HG03108 (cell line): ENCODE data around the gene CASP10.
A peak's percentile ranks its signal among the peaks of the same experiment; 100 is the strongest.
"Not testable (repeated sequence)": the region's sequence is repeated elsewhere in the genome, so short reads cannot be mapped to it uniquely, and the experiment has no call there.

Experiments used
- ATAC-seq: cut with Tn5 transposase; IDR thresholded peaks from one replicate; pipeline ENCODE4 v1.9.1; 2021; ENCODE audit warnings: moderate library complexity; ENCODE audit not compliant: unreplicated experiment

The CASP10 gene

DNA sequence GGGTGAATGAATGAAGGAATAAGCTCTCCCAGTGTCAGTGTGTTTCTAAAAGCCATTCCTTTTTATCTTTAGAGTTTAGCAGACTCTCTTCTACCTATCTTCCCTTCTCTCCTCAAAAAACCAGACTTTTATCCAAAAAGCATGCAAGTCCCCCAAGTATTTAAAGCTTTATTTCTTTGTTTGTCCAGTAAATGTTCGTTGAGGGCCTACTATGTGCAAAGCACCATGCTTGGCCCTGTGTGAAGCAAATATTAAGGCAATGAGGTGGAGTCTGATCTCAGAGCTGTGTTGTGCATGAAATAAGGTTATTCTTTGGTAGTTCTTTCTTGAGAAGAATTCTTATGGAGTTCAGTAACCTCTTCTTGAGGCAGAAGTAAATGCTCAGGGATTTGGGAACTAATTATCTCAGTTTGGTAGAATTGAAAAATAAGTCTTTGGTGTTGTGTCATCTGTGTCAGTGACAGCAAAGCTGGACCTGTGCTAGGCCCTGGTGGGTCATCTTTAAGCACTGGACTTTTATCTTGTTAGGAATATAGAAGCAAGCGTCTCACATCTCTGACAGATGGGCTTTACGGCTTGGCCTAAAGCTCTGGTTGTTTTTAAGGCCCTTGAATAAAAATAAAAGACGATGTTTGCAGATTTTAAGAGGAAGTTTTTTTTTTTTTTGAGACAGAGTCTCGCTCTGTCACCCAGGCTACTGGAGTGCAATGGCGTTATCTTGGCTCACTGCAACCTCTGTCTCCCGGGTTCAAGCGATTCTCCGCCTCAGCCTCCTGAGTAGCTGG, 28.1 kb upstream of the CASP10 start:
- no peak for ATAC-seq

DNA sequence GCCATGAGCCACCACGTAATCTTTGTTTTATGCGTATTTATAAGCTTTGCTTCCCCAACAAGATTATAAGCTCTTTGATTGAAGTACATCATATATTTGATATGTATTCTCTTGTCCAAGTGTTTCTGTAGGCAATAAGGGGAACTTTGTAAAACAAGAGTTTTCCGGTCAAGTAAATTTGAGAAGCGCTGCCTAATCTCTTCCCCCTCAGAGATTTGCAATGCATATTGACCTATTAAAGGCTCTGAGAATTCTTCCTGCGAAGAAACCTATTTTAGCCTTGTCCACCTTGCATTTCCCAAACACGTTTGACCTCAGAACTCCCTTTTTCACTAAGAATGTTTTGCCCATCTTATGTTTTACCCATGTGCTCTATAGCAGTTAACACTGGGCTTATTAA, 26.9 kb upstream of the CASP10 start:
- ATAC-seq, result no peak

DNA sequence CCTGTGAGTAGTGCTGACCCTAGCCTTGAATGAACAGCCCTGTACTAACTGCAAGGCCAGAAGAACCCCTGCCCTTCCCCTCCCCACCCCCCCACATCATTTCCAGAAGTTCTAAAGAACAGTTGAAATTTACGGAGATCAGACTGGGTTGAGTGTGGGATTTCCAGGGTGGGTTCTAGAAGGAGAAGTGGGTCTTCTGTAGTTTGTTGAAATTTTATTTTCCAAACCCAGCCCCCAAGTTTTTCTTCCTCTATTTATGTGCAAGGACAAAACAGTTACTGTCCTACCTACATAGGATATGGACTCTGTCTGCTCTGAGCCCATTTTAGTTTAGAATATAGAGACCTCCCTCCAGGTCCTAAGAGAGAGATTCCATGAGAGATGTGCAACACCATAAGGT, 26.3 kb upstream of the CASP10 start:
- ATAC-seq, result no peak

DNA sequence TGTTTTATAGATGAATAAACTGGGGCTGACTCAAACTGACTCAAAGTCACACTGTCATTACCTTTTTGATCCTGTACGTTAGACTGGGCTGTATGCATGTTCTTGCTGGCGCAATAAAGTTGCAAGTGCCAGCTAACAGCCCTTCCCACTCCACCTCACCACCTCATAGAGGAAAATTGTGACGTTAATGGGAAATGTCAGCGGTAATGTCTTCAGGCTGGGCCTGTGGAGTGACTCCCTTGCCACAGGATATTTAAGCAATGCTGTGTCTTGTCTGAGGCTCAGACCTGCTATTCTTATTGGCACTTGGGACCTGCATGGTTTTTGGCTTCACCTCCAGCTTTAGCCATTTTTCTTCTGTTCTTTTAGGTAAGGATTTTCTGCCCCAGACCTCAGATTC, 25.2 kb upstream of the CASP10 start:
- no peak for ATAC-seq

DNA sequence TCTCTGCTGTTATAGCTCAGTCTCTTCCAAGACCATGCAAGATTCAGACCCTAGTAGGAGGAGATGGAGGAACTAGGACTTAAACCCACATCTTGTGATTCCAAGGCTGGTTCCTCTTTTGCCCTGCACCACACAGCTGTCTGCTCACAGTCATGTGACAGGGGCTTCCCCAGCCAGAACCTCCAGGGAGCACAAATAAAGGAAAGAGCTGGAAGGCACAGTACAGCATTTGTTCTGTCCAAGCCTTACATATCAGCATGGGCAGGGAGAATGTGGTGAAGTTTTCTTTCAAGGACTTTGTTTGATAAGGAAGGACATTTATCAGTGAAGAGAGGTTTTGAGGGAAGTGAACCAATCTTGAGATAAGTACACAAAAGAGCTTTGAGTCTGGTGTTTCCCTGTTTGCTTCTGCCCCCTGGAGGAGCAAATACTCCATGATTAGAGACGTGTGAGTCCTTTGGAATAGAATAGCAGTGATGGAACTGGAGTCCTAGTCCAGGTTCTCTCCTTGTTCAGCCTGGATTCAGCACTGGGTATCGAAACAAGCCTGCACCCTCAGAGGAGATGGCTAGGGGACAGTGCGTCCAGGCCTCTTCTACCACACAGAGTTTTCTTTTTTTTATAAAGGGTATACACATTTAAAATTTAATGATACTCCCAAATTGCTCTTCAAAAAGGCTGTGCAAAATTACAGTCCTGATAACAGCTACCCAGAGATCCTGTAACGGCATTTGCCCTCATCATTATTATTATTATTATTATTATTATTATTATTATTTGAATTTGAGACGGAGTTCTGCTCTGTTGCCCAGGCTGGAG, 24.6 kb upstream of the CASP10 start:
- peak; percentile 93 for ATAC-seq

DNA sequence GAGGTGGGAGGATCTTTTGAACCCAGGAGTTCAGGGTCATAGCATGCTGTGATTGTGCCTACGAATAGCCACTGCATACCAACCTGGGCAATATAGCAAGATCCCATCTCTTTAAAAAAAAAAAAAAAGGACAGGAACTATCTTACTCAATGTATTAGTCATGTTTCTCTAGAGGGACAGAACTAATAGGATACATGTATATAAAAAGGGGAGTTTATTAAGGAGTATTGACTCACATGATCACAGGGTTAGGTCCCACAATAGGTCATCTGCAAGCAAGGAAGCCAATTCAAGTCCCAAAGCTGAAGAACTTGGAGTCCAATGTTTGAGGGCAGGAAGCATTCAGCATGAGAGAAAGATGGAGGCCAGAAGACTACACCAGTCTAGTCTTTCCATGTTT, 18.8 kb upstream of the CASP10 start:
- no peak for ATAC-seq

DNA sequence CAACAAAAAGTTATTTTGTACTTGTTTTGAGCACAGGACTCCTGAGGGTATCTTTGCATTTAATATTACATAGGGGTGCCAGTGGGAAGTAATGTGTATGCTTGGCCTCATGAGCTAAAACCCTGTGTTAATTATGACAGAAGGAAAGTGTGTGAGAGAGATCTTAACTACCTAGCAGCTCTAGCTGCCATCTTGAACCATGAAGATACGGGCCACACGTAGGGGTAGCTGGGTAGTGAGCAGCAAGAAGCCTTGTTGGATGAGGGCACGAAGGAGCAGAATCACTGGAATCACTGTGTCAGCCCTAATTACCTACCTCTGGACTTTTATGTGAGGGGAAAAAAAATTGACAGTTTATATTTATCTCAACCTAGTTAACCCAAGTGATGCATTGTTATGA, 15.4 kb upstream of the CASP10 start:
- no peak for ATAC-seq

DNA sequence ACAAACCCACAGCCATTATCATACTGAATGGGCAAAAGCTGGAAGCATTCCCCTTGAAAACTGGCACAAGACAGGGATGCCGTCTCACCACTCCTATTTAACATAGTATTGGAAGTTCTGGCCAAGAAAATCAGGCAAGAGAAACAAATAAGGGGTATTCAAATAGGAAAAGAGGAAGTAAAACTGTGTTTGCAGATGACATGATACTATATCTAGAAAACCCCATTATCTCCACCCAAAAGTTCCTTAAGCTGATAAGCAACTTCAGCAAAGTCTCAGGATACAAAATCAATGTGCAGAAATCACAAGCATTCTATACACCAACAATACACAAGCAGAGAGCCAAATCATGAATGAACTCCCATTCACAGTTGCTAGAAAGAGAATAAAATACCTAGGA, 14.4 kb upstream of the CASP10 start:
- ATAC-seq, result not testable (repeated sequence)

DNA sequence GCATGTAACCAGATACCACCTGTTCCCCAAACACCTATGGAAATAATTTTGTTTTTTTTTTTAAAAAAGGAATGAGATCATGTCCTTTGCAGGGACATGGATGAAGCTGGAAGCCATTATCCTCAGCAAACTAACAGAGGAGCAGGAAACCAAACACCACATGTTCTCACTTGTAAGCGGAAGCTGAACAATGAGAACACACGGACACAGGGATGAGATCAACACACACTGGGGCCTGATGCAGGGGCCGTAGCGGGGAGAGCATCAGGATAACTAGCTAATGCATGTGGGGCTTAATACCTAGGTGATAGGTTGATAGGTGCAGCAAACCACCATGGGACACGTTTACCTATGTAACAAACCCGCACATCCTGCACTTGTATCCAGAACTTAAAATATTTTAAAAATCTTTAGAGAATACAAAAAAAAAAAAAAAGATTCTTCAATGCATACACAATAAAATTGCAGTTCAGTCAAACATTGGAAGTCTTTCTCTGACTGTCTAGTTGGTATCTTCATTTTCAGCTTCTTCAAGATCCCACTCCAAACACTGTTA, 11.6 kb upstream of the CASP10 start:
- no peak for ATAC-seq

DNA sequence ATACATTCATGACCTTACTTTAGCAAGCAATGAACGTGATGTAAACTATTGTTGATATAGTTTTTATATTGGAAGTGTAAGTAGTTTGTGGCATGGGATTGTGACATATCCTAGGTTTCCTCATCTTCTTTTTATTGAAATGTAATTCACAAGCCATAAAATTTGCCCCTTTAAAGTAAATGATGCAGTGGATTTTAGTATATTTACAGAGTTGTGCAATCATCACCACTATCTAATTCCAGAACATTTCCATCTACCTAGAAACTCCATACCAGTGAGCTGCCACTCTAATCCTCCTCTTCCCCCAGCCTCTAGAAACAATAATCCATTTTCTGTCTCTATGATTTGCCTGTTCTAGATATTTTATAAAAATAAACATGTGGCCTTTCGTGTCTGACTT, 10.7 kb upstream of the CASP10 start:
- no peak for ATAC-seq

DNA sequence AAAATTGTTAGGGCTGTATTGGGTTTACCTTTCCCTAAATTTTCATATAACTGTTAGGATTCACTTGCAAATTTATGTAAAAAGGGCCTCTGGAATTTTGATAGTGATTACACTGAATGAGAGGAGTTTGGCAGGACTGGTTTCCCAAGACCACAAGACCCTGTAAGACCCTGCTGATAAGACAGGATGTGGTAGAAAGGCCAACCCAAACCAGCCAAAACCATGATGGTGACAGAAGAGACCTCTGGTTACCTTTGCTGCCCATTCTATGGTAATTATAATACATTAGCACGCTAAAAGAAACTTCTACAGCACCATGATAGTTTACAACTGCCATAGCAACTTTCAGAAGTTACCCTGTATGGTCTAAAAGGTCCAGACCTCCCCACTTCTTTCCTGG, 8.3 kb upstream of the CASP10 start:
- ATAC-seq, result no peak

DNA sequence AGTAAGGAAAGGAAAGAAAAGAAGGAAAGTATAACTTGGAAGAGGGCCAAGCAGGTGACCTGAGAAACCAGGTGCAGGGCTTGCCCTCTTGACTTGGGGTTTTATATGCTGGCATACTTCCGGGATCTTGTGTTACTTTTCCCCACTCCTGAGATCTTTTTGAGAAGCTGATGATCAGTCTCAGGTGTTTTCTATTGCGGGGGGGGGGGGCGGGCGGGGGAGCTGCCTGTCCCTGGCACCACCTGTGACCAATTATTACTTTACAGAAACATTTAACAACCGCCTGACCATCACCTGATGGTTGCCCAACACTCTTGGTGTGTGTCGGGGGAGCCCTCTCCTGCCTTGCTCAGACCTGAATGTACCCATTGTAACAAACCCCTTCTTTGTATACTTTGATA, 6.9 kb upstream of the CASP10 start:
- ATAC-seq, result no peak

DNA sequence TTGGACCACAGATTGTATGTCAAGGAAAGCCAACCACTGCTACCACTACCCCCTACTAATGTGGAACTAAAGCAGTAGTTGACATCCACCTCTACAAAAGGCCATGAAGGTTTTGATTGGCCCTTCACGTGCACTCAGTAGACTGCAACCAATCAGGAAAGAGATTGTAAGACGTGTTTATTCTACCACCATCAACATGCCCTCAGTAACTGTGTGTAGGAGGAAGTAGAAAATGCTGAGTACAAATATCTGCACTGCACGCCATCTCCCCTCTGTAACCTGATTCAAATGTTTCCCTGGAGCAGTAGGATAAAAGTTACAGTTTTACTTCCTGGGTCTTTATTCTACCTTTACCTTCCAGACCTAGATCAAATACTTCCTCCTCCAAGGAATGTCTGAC, 2.9 kb upstream of the CASP10 start:
- ATAC-seq, result no peak

DNA sequence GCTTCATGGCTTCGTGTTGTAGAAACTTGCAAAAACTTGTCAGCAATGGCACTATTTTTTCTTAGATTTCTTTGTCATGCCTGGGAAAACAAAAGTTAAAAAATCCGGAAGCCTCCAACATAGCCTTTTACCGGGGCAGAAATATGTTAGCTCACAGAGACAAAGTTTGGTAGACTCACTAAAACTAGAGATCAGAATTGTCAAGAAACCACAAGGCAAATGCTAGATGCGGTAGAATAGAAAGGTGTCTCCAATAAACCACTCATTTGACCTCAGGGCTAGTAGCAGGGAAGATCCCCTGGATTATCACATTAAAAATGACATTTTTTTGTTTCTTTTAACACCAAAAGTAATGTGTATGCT, 405 bp downstream of the CASP10 start:
- no peak for ATAC-seq

DNA sequence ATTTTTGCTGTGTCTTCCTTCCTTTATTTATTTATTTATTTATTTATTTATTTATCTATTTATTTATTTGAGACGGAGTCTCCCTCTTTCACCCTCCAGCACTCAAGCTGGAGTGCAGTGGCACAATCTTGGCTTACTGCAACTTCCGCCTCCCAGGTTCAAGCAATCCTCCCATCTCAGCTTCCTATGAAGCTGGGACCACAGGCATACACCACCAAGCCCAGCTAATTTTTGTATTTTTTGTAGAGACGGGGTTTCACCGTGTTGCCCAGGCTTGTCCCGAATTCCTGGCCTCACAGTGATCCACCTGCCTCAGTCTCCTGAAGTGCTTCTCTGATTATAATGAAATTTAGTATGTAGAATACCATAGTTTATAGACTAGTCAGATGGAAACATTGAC, 894 bp downstream of the CASP10 start:
- ATAC-seq, result not testable (repeated sequence)

DNA sequence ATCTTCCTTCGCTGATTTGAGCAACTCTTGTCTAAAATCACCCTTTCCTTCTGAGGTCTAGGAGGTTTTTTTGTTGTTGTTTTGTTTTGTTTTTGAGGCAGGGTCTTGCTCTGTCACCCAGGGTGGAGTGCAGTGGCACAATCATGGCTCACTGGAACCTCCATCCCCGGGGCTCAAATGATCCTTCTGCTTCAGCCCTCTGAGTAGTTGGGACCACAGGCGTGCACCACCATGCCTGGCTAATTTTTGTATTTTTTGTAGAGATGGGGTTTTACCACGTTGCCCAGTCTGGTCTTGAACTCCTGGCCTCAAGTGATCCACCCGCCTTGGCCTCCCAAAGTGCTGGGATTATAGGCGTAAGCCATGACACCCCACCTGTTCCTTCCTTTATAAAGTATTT, 1.3 kb downstream of the CASP10 start:
- not testable (repeated sequence) for ATAC-seq

DNA sequence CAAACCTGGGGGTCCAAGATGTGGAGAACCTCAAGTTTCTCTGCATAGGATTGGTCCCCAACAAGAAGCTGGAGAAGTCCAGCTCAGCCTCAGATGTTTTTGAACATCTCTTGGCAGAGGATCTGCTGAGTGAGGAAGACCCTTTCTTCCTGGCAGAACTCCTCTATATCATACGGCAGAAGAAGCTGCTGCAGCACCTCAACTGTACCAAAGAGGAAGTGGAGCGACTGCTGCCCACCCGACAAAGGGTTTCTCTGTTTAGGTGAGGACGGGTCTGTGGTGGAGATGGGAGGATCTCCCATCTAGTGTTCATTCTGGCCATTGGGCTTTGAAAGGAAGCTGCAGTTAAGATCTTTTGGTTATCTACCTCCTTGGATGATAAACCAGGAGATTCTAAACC, 2.9 kb downstream of the CASP10 start:
- no peak for ATAC-seq

DNA sequence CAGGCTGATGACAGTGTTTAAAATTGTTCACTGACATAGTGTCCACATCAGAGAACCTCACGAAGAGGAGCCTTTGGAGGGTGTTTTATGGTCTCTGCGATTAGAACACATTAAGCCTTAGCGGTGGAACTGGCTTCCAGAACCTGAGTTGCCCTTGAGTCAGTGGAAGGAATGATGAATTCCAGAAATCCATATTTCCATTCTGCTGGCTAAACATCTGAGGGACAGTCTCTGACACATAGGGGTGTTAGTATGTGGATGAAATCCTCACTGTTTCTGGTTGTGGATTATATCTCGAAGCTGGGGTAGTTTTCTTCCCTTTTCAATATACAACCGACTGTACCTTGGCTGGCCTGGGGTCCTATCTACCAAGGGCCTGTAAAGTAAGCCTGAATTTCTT, 4.0 kb downstream of the CASP10 start:
- no peak for ATAC-seq

DNA sequence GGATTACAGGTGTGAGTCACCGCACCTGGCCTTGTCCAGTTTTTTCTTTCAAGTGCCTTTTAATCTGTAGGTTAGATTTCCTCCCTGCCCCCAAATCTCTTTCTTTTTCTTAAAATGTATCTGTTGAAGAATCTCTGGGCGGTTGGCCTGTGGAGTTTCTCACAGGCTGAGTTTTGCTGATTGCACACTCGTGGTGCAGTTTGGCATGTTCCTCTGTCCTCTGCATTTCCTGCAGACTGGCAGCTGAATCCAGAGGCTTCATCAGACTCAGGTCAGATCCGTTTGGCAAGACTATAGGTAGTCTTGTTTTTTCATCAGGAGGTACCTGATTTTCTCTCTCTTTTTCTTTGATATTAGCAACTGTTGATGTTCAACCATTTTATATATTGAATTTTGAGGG, 5.5 kb downstream of the CASP10 start:
- no peak for ATAC-seq

DNA sequence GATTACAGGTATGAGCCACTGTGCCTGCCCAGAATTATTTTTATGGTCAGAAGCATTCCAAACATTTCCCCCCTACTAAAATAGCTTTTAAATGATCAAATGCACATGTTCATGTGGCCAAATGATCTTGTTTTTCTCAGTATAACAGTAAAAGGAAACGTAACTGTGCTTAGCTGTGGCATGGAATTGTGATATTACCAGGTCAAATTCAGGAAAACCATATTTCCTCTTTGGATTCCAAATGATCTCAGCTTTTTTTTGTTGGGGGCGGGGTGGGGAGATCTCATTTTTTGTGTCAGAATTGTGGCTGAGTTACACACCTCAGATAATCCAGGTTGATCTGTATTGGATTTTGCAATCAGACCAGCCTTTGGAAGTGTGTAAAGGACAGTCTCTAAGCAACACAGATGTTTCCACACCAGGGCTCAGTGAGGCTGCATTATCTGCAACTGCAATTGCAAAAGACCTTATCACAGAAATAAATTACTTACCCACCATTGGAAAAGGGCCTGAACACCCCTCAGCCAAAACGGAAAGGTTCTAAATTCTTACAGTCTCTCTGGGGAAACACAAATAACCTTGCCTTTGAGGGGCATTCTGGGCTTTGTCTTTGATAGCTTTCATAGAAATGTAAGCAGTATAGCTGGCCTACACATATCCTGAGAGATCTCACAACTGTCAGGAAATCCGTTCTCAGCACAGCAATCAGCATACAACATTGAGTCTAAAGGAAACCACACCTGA, 8.4 kb downstream of the CASP10 start:
- peak; percentile 74 for ATAC-seq

DNA sequence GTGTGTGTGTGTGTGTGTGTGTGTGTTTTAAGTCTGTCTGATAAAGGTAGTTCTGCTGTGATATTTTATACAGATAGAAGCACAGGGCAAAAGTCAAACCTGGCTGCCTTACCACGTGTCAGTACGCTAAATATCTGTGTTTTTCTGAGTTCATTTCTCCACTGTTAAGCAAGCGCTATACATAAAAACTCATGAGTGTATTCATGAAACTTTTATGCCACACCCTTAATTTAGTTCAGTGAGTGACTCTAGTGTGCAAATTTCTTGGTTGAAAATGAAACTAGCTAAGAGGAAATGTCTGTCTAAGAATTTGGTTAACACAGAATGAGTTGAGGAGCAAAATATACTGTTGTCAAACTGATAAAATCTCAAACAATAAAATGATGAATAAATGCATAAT, 11.2 kb downstream of the CASP10 start:
- peak; percentile 89 for ATAC-seq

DNA sequence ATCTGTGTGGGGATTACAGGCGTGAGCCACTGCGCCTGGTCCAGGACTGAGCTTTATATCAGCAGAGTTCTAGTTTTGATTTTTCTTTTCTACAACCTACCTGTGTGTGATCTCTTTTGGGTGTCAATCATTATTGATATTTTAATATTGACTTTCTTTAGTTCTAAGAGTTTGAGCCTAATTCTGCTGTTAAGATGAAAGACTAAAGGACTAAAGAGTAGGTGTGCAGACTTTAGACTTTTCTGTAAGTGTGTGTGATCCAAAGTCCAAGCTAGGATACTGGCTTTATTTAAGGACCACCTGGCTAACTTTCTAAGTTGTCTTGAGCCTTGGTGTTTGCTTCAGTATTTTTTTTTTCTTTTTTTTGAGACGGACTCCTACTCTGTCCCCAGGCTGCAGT, 12.4 kb downstream of the CASP10 start:
- ATAC-seq, result no peak
